ENCODE data around the gene SHISA9. TPM values are rescaled to one million over a fixed set of nuclear protein-coding genes. Genes with fewer than 3 reads are reported as not detected.
A peak's percentile ranks its signal among the peaks of the same experiment; 100 is the strongest.

Gene SHISA9
- total RNA-seq, 1 donor from 2014 or later = 96.6 TPM

- peaks cover 10% of the 10 kb centered on the region for H3K4me1 Mint-ChIP-seq (ENCODE audit: low read depth, unreplicated experiment)
- H3K9me3 Mint-ChIP-seq (ENCODE audit: unreplicated experiment) = peaks cover 2% of the 10 kb centered on the region
- peak overlapping the region; percentile 39 for H3K4me3 Mint-ChIP-seq (ENCODE audit: unreplicated experiment)
- TF ChIP-seq, protein P1, sequence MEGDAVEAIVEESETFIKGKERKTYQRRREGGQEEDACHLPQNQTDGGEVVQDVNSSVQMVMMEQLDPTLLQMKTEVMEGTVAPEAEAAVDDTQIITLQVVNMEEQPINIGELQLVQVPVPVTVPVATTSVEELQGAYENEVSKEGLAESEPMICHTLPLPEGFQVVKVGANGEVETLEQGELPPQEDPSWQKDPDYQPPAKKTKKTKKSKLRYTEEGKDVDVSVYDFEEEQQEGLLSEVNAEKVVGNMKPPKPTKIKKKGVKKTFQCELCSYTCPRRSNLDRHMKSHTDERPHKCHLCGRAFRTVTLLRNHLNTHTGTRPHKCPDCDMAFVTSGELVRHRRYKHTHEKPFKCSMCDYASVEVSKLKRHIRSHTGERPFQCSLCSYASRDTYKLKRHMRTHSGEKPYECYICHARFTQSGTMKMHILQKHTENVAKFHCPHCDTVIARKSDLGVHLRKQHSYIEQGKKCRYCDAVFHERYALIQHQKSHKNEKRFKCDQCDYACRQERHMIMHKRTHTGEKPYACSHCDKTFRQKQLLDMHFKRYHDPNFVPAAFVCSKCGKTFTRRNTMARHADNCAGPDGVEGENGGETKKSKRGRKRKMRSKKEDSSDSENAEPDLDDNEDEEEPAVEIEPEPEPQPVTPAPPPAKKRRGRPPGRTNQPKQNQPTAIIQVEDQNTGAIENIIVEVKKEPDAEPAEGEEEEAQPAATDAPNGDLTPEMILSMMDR (IDR thresholded peaks at IDR 0.05; ENCODE audit: partially characterized antibody, unreplicated experiment) = no peak
- H3K27ac Mint-ChIP-seq (ENCODE audit: unreplicated experiment) = peak overlapping the region; percentile 75
- DNase-seq = no peak
- H3K36me3 Mint-ChIP-seq (ENCODE audit: unreplicated experiment) = no peaks in the 10 kb centered on the region
- H3K27me3 Mint-ChIP-seq (ENCODE audit: unreplicated experiment) = no peaks in the 10 kb centered on the region
Observed at GRCh38 chr16:12925026-12925800, 23.8 kb downstream of the SHISA9 start.

GRCh38 chr16:12927591-12927990 lies 26.2 kb downstream of the SHISA9 start:
- Mint-ChIP-seq H3K27ac (ENCODE audit: unreplicated experiment) (no peak overlapping the region), H3K4me1 (ENCODE audit: low read depth, unreplicated experiment) (peaks cover 10% of the 10 kb centered on the region), H3K27me3 (ENCODE audit: unreplicated experiment) (no peaks in the 10 kb centered on the region), H3K36me3 (ENCODE audit: unreplicated experiment) (peaks cover 4% of the 10 kb centered on the region), H3K9me3 (ENCODE audit: unreplicated experiment) (peaks cover 2% of the 10 kb centered on the region), H3K4me3 (ENCODE audit: unreplicated experiment) (no peak overlapping the region)
- DNase-seq = no peak
- TF ChIP-seq, protein P1 (IDR thresholded peaks at IDR 0.05; ENCODE audit: partially characterized antibody, unreplicated experiment) = no peak

GRCh38 chr16:12930881-12931280 lies 29.5 kb downstream of the SHISA9 start:
- Mint-ChIP-seq H3K27me3 (ENCODE audit: unreplicated experiment) (no peaks in the 10 kb centered on the region), H3K4me1 (ENCODE audit: low read depth, unreplicated experiment) (no peaks in the 10 kb centered on the region), H3K9me3 (ENCODE audit: unreplicated experiment) (no peaks in the 10 kb centered on the region), H3K4me3 (ENCODE audit: unreplicated experiment) (no peak overlapping the region), H3K27ac (ENCODE audit: unreplicated experiment) (no peak overlapping the region), H3K36me3 (ENCODE audit: unreplicated experiment) (peaks cover 4% of the 10 kb centered on the region)
- TF ChIP-seq, protein P1 (IDR thresholded peaks at IDR 0.05; ENCODE audit: partially characterized antibody, unreplicated experiment) = no peak
- DNase-seq = no peak

DNA sequence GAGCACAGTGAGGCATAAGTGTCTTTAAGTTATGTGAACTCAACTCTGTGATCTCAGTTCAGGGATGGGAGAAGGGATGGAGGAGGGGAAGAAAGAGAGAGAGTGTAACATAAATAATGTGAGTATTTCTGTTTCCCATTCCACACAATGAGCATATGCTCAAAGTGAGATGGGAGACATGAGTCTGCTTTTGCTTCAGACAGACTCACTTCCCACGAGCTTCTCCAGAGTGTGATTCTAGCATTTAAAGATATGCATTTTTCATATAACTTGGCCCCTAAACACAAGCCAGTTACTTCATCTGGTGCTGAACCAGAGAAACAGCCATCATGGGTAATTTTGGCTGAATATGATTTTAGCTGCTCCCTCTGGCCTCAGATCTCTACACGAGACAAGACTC lies 35.0 kb downstream of the SHISA9 start:
- Mint-ChIP-seq H3K4me1 (ENCODE audit: low read depth, unreplicated experiment) (peaks cover 7% of the 10 kb centered on the region), H3K9me3 (ENCODE audit: unreplicated experiment) (peaks cover 6% of the 10 kb centered on the region), H3K36me3 (ENCODE audit: unreplicated experiment) (peaks cover 7% of the 10 kb centered on the region), H3K4me3 (ENCODE audit: unreplicated experiment) (no peak overlapping the region), H3K27me3 (ENCODE audit: unreplicated experiment) (peaks cover 3% of the 10 kb centered on the region), H3K27ac (ENCODE audit: unreplicated experiment) (no peak overlapping the region)
- TF ChIP-seq, protein P1 (IDR thresholded peaks at IDR 0.05; ENCODE audit: partially characterized antibody, unreplicated experiment) = no peak
- no peak for DNase-seq

- TF ChIP-seq, protein P1 (IDR thresholded peaks at IDR 0.05; ENCODE audit: partially characterized antibody, unreplicated experiment) = no peak
- no peak overlapping the region for H3K4me3 Mint-ChIP-seq (ENCODE audit: unreplicated experiment)
- H3K27me3 Mint-ChIP-seq (ENCODE audit: unreplicated experiment) = peaks cover 3% of the 10 kb centered on the region
- H3K9me3 Mint-ChIP-seq (ENCODE audit: unreplicated experiment) = peaks cover 9% of the 10 kb centered on the region
- no peak for DNase-seq
- H3K4me1 Mint-ChIP-seq (ENCODE audit: low read depth, unreplicated experiment) = peaks cover 23% of the 10 kb centered on the region
- H3K27ac Mint-ChIP-seq (ENCODE audit: unreplicated experiment) = peak overlapping the region; percentile 25
- H3K36me3 Mint-ChIP-seq (ENCODE audit: unreplicated experiment) = peaks cover 5% of the 10 kb centered on the region
Observed at GRCh38 chr16:12941896-12942295, 40.5 kb downstream of the SHISA9 start.

Measured in glutamatergic neuron (in vitro differentiated cells).